ENCODE data around the gene TP73. TPM values are rescaled to one million over a fixed set of nuclear protein-coding genes. Genes with fewer than 3 reads are reported as not detected.

Gene TP73
- total and polyA plus RNA-seq, 2 donors (not counting 1 experiment from before 2014, with no cell fraction given): 1.2 to 2.4 TPM

- H3K4me3 Mint-ChIP-seq: peak overlapping the region; percentile 90
- Histone ChIP-seq H3K4me3 (ENCODE audit: control extremely low read depth in 1 of 5, extremely low read depth in 1 of 5, insufficient read depth in 1 of 5, low read depth in 2 of 5, low read length in 4 of 5) (peak overlapping the region in 4 of 5 experiments; percentile 48 to 74 (median 72)), H3K9ac (ENCODE audit: low read length) (peak overlapping the region; percentile 83), H3K27me3 (replicated peaks in 1 of 4; ENCODE audit: control extremely low read depth in 1 of 4, control insufficient read depth in 3 of 4, insufficient read depth in 4 of 4, low read length in 3 of 4) (no peaks in the 10 kb centered on the region), H3K4me2 (replicated peaks; ENCODE audit: low read depth, low read length, poor library complexity, severe bottlenecking) (peak overlapping the region; percentile 96), H3K9me3 (ENCODE audit: control extremely low read depth in 1 of 3, control insufficient read depth in 2 of 3, insufficient read depth in 1 of 3, low read length in 2 of 3) (no peaks in the 10 kb centered on the region), H3K27ac (ENCODE audit: low read length in 2 of 2) (peak overlapping the region in 1 of 2 donors; percentile 72), H4K20me1 (ENCODE audit: control insufficient read depth, insufficient read depth, low read length, poor library complexity, severe bottlenecking) (no peaks in the 10 kb centered on the region), H3K36me3 (replicated peaks in 1 of 2; ENCODE audit: control extremely low read depth in 1 of 2, control insufficient read depth in 1 of 2, extremely low read depth in 1 of 2, insufficient read depth in 2 of 2, low read length in 1 of 2) (peaks cover 0 to 6% of the 10 kb centered on the region in 2 experiments), H3K79me2 (ENCODE audit: control insufficient read depth, insufficient read depth, low read length) (no peaks in the 10 kb centered on the region), H3K4me1 (ENCODE audit: control insufficient read depth in 2 of 2, insufficient read depth in 2 of 2, low read length in 2 of 2) (peaks cover 9 to 18% of the 10 kb centered on the region in 2 donors), H2AFZ (ENCODE audit: insufficient read depth, low read depth, low read length, poor library complexity, severe bottlenecking) (peak overlapping the region; percentile 81)
- POLR2A ChIA-PET: no interaction called here
- H3K27me3 Mint-ChIP-seq: peaks cover 5% of the 10 kb centered on the region
- DNase-seq (peak; percentile 53), ATAC-seq (ENCODE audit: low read depth) (peak; percentile 29)
- H3K4me1 Mint-ChIP-seq: peaks cover 27% of the 10 kb centered on the region
- H3K27ac Mint-ChIP-seq: peak overlapping the region; percentile 78
- CTCF ChIA-PET: no interaction called here
- WGBS (ENCODE audit: insufficient coverage): 33% methylated on average over 35 of the region's 35 CpGs
- H3K9me3 Mint-ChIP-seq (ENCODE audit: insufficient read depth): no peaks in the 10 kb centered on the region
- TF ChIP-seq CTCF (IDR thresholded peaks at IDR 0.05) (no peak), EZH2 (IDR thresholded peaks at IDR 0.05; ENCODE audit: borderline replicate concordance, insufficient read depth, low read depth, low read length, poor library complexity, severe bottlenecking) (no peak)
- intact Hi-C loops (cut with micrococcal nuclease): no loop called here
Observed at GRCh38 chr1:3746389-3746829, 94.1 kb downstream of the TP73 start.

DNA sequence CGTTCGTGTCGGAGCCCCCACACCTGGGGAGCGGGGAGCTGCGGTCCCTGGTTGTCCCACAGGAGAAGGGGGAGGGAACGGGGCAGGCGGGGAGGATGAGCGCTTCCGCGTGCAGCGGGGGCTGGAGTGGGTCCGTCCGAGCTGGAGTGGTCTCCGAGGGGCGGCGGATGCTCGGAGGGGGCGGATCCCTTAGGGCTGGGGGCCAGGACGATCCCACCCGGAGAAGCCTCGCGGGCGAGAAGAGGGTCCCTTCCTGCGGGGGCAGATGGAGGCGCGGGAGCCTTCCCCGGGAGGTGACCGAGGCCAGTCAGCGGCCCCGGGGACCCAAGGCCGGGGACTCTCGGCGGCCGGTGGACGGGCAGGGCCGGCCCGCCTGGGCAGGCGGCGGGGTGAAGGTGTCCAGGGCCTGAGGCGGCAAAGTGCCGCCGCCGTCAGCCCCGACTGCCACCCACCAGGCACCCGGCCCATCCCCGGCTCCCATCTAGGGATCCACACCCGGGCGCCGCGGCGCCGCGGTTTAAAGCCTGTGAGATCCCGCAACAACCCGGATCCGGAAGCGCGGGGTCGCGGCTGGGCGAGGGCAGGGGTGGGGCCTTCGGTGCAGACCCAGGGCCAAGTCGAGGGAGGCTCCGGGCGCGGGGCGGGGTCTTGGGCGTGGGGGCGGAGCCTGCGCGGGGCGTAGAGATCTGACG is 94.7 kb downstream of the TP73 start:
- Mint-ChIP-seq H3K9me3 (ENCODE audit: insufficient read depth) (no peaks in the 10 kb centered on the region), H3K4me1 (peaks cover 27% of the 10 kb centered on the region), H3K4me3 (peak overlapping the region; percentile 90), H3K27ac (peak overlapping the region; percentile 78), H3K27me3 (peaks cover 5% of the 10 kb centered on the region)
- peak; percentile 84 for DNase-seq
- TF ChIP-seq CTCF (IDR thresholded peaks at IDR 0.05) (no peak), EZH2 (IDR thresholded peaks at IDR 0.05; ENCODE audit: borderline replicate concordance, insufficient read depth, low read depth, low read length, poor library complexity, severe bottlenecking) (no peak)
- H3K4me1 ChIP-seq (ENCODE audit: control insufficient read depth in 2 of 2, insufficient read depth in 2 of 2, low read length in 2 of 2): peaks cover 9 to 18% of the 10 kb centered on the region in 2 donors
- H3K36me3 ChIP-seq (replicated peaks in 1 of 2; ENCODE audit: control extremely low read depth in 1 of 2, control insufficient read depth in 1 of 2, extremely low read depth in 1 of 2, insufficient read depth in 2 of 2, low read length in 1 of 2): peaks cover 0 to 6% of the 10 kb centered on the region in 2 experiments
- H3K4me3 ChIP-seq (ENCODE audit: control extremely low read depth in 1 of 5, extremely low read depth in 1 of 5, insufficient read depth in 1 of 5, low read depth in 2 of 5, low read length in 4 of 5): peak overlapping the region; percentile 34 to 74 (median 71)
- ChIA-PET CTCF (no interaction called here), POLR2A (no interaction called here)
- H3K27me3 ChIP-seq (replicated peaks in 1 of 4; ENCODE audit: control extremely low read depth in 1 of 4, control insufficient read depth in 3 of 4, insufficient read depth in 4 of 4, low read length in 3 of 4): peaks cover 0 to under 1% (median 0%) of the 10 kb centered on the region in 4 experiments
- intact Hi-C loops (cut with micrococcal nuclease): loop anchor here (1.0 kb wide), 2 partner anchors 25 to 49 kb away; partner anchors contain the start of genes LRRC47 and SMIM1
- H3K9me3 ChIP-seq (ENCODE audit: control extremely low read depth in 1 of 3, control insufficient read depth in 2 of 3, insufficient read depth in 1 of 3, low read length in 2 of 3): no peaks in the 10 kb centered on the region
- peak overlapping the region in 1 of 2 donors; percentile 72 for H3K27ac ChIP-seq (ENCODE audit: low read length in 2 of 2)
- H2AFZ ChIP-seq (ENCODE audit: insufficient read depth, low read depth, low read length, poor library complexity, severe bottlenecking): peak overlapping the region; percentile 81
- peak; percentile 99 for ATAC-seq (ENCODE audit: low read depth)
- peak overlapping the region; percentile 96 for H3K4me2 ChIP-seq (replicated peaks; ENCODE audit: low read depth, low read length, poor library complexity, severe bottlenecking)
- peak overlapping the region; percentile 83 for H3K9ac ChIP-seq (ENCODE audit: low read length)
- no peaks in the 10 kb centered on the region for H3K79me2 ChIP-seq (ENCODE audit: control insufficient read depth, insufficient read depth, low read length)
- 2% methylated on average over 73 of the region's 73 CpGs for WGBS (ENCODE audit: insufficient coverage)
- no peaks in the 10 kb centered on the region for H4K20me1 ChIP-seq (ENCODE audit: control insufficient read depth, insufficient read depth, low read length, poor library complexity, severe bottlenecking)

Data from B cell (primary cell).